HepG2 (cell line): ENCODE results near the gene SPATA46. TPM values are rescaled to one million over a fixed set of nuclear protein-coding genes. Genes with fewer than 3 reads are reported as not detected.

Source experiments
- ATAC-seq: fragments of 200-7000 bp; cut with Tn5 transposase; 3 replicates; pipeline ENCODE4 v1.9.1; 2020; ENCODE audit warnings: mild to moderate bottlenecking, moderate library complexity
- BruUV-seq: library from RNA; stranded (reverse); fragments of 400-500 nt; replicated peaks from 2 replicates; lab custom pipeline; 2021; lab: Mats Ljungman, UMichigan
- CTCF ChIA-PET: fragments of 300-600 bp; formaldehyde crosslinking; extraction: SDS; loops from one replicate; lab custom pipeline; 2021; ENCODE audit warnings: low total read pairs, inconsistent platforms, low intra/inter-chr PET ratio; lab: Yijun Ruan, JAX
- POLR2A ChIA-PET: fragments of 350-600 bp; sonication (Branson Sonifier 250); formaldehyde crosslinking; loops from one replicate; lab custom pipeline; 2020; ENCODE audit warnings: antibody characterized with exemption, inconsistent platforms; lab: Yijun Ruan, JAX
- DNase-seq: peaks from one replicate; pipeline ENCODE4 v3.0.0-alpha.2; 2015; ENCODE audit warnings: low spot score
- FAIRE-seq: peaks from 3 replicates; lab custom pipeline; 2011; peaks lifted over from hg19 to GRCh38; lab: Jason Lieb, UNC
- H2AFZ ChIP-seq: one replicate; pipeline ENCODE4 v1.6.1; 2011; ENCODE audit warnings: low read length, inconsistent platforms
- H3K27ac ChIP-seq: fragments of 300-600 bp; 3 replicates; pipeline ENCODE4 v1.8.0; 2011; ENCODE audit warnings: mixed run types, mild to moderate bottlenecking, mixed read lengths, low read length, inconsistent platforms; ENCODE audit not compliant: insufficient read depth; ENCODE audit errors: extremely low read length
- H3K27me3 ChIP-seq, 2 experiments: fragments of 200-600 bp in 1 of 2; 2 replicates in 1 of 2; 3 replicates in 1 of 2; pipeline versions ENCODE4 v1.6.0 to v1.8.0; 2011; ENCODE audit warnings: low read length in 2 of 2, mild to moderate bottlenecking in 2 of 2, moderate library complexity in 2 of 2, inconsistent platforms in 1 of 2; ENCODE audit not compliant: insufficient read depth in 2 of 2, control insufficient read depth in 1 of 2
- H3K36me3 ChIP-seq, 2 experiments: fragments of 200-600 bp in 1 of 2; replicated peaks in 1 of 2; 2 replicates in 1 of 2; 3 replicates in 1 of 2; pipeline versions ENCODE4 v1.5.1 to v1.8.0; 2011; ENCODE audit warnings: low read length in 2 of 2, inconsistent platforms in 1 of 2; ENCODE audit not compliant: insufficient read depth in 2 of 2, control insufficient read depth in 1 of 2
- H3K4me1 ChIP-seq: 2 replicates; pipeline ENCODE4 v1.5.1; 2012; ENCODE audit warnings: low read length, inconsistent platforms; ENCODE audit not compliant: insufficient read depth
- H3K4me2 ChIP-seq: 2 replicates; pipeline ENCODE4 v1.6.0; 2011; ENCODE audit warnings: low read depth, low read length, inconsistent platforms
- H3K4me3 ChIP-seq, 3 experiments: fragments of 200-600 bp in 1 of 3; sonication (generic), shearing (Covaris generic) in 1 of 3; replicated peaks in 1 of 3; 2 replicates each; pipeline ENCODE4 v1.5.1; 2011 to 2016; ENCODE audit warnings: low read length in 3 of 3, inconsistent platforms in 2 of 3, low read depth in 2 of 3, mild to moderate bottlenecking in 2 of 3, control low read depth in 1 of 3, mixed read lengths in 1 of 3; ENCODE audit not compliant: insufficient read depth in 1 of 3
- H3K79me2 ChIP-seq: one replicate; pipeline ENCODE4 v1.6.1; 2011; ENCODE audit warnings: low read length, inconsistent platforms; ENCODE audit not compliant: insufficient read depth
- H3K9ac ChIP-seq: 2 replicates; pipeline ENCODE4 v1.6.0; 2011; ENCODE audit warnings: mild to moderate bottlenecking, low read depth, low read length, inconsistent platforms; ENCODE audit not compliant: insufficient read depth
- H3K9me3 ChIP-seq: 2 replicates; pipeline ENCODE4 v1.5.1; 2012; ENCODE audit warnings: mild to moderate bottlenecking, low read length
- H4K20me1 ChIP-seq: 2 replicates; pipeline ENCODE4 v1.6.0; 2011; ENCODE audit warnings: inconsistent platforms, mild to moderate bottlenecking, low read length, moderate library complexity; ENCODE audit not compliant: insufficient read depth
- ASH2L ChIP-seq: fragments of 300-600, 200-600 bp; sonication (generic); IDR thresholded peaks from 2 replicates; pipeline ENCODE4 v1.7.0; 2017; ENCODE audit warnings: low read depth, mild to moderate bottlenecking, moderate library complexity, mixed read lengths, low read length; ENCODE audit not compliant: insufficient read length
- MED1 ChIP-seq: sonication (generic); formaldehyde crosslinking; IDR thresholded peaks from 2 replicates; pipeline ENCODE4 v1.4.0; 2020; ENCODE audit warnings: missing genetic modification reagents
- PRDM4 ChIP-seq: sonication (generic); formaldehyde crosslinking; IDR thresholded peaks from 2 replicates; pipeline ENCODE4 v1.9.0; 2021; ENCODE audit warnings: missing genetic modification reagents, borderline replicate concordance
- SP5 ChIP-seq: IDR thresholded peaks from 2 replicates; pipeline ENCODE4 v1.6.1; 2016; ENCODE audit warnings: low read depth, borderline replicate concordance
- SYNCRIP ChIP-seq: fragments of 200-400 bp; formaldehyde crosslinking; IDR thresholded peaks from 2 replicates; pipeline ENCODE4 v1.6.1; 2018; ENCODE audit warnings: mild to moderate bottlenecking, low read depth, low read length; ENCODE audit not compliant: insufficient read depth
- ZFAT ChIP-seq: sonication (generic); formaldehyde crosslinking; conservative IDR thresholded peaks from 2 replicates; pipeline ENCODE4 v1.8.1; 2023; ENCODE audit warnings: missing genetic modification reagents, inconsistent platforms
- ZNF407 ChIP-seq: sonication (generic); formaldehyde crosslinking; IDR thresholded peaks from one replicate; pipeline ENCODE4 v1.5.1; 2020; ENCODE audit warnings: mild to moderate bottlenecking, missing genetic modification reagents; ENCODE audit errors: not compliant biosample characterization
- ZNF430 ChIP-seq: sonication (generic); formaldehyde crosslinking; IDR thresholded peaks from 2 replicates; pipeline ENCODE4 v1.9.0; 2021; ENCODE audit warnings: mild to moderate bottlenecking, missing genetic modification reagents
- ZNF747 ChIP-seq: sonication (generic); formaldehyde crosslinking; IDR thresholded peaks from 2 replicates; pipeline ENCODE4 v1.8.1; 2023; ENCODE audit warnings: missing genetic modification reagents, mild to moderate bottlenecking, borderline replicate concordance
- WGBS: methylation state at CpG from one replicate; pipeline ENCODE4 v1.1.6; 2017; ENCODE audit warnings: low lambda C conversion rate; 5-methylcytosine and 5-hydroxymethylcytosine counted together
- in situ Hi-C: cut with HindIII; loops from 2 replicates; pipeline ENCODE4 v1.10.0; 2017; ENCODE audit warnings: low pct_unique_long_range_greater_than_20kb; ENCODE audit not compliant: extremely low pct_ligation_motif_present
- intact Hi-C: fragments of 100-400 bp; cut with micrococcal nuclease; formaldehyde crosslinking; loops from one replicate; pipeline ENCODE4 v1.10.0; 2022; ENCODE audit not compliant: unreplicated experiment
- polyA plus RNA-seq, 8 experiments: library from polyadenylated mRNA; depleted of rRNA in 3 of 8; stranded (reverse) in 7 of 8; unstranded in 1 of 8; fragments of >200 nt; fragmentation: Illumina TruSeq in 4 of 8; extraction: Trizol in 4 of 8; gene quantifications; 2 replicates each; pipeline versions ENCODE4 v1.2.1 to v1.2.3, GENCODE V29; 2011 to 2016; ENCODE audit warnings: low read depth in 4 of 8, missing spikeins in 1 of 8, mixed read lengths in 1 of 8; ENCODE audit not compliant: insufficient read depth in 1 of 8
- total RNA-seq, 5 experiments: library from RNA; depleted of rRNA; stranded (reverse); fragments of >200 nt; fragmentation: Illumina TruSeq; extraction: Trizol; gene quantifications; 2 replicates each; pipeline ENCODE4 v1.2.3, GENCODE V29; 2016; ENCODE audit warnings: low read depth in 1 of 5
- TF ChIP-seq, protein P1 (sequence below): sonication (generic); formaldehyde crosslinking; IDR thresholded peaks from 2 replicates; pipeline ENCODE4 v1.4.0; 2020; ENCODE audit warnings: missing genetic modification reagents, borderline replicate concordance

Gene SPATA46
- total and polyA plus RNA-seq, 2 of the 13 experiments (the other 11 are each of a cell fraction or from before 2014, with no cell fraction given), result not detected

- no peak for TF ChIP-seq ZNF407 (CRISPR knock-in tag)
These were observed 15.8 kb downstream of the SPATA46 start (continued) for GRCh38 chr1:162360874-162361260.

DNA sequence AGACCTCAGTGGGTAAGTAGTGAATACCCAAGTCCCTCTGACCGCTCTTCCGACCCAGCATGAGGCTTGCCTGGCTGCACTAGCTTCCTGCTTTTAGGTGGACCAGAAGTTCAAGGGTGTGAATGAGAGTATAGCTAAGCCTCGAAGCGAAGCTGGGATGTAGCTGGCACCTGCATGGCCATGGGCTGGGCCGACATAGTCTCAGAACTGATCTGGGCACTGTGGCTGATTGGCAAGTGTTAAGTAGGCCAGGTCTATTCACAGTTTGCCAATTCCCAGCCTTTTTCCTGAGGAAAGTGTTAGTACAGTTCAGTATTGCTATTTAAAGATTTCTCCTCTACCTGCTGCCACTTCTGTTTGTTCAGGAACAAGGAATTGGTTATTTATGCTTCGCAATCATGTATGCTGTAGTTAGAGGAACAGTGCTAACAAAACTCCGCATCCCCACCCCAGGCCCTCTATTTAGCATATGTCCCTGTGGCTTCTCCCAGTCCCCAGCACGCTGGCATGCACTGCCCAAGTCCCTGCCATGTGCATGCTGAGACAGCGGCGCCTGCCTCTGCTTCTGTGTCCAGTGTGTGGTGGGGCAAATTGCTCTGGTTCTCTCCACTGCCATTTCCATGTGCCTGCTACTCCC lies 16.3 kb downstream of the SPATA46 start:
- Histone ChIP-seq H3K4me2 (no peak overlapping the region), H3K27me3 (no peaks in the 10 kb centered on the region), H2AFZ (no peak overlapping the region), H3K79me2 (no peaks in the 10 kb centered on the region), H3K9ac (no peak overlapping the region), H3K4me3 (no peak overlapping the region), H4K20me1 (no peaks in the 10 kb centered on the region), H3K4me1 (no peaks in the 10 kb centered on the region), H3K9me3 (no peaks in the 10 kb centered on the region), H3K36me3 (peaks cover 22 to 67% of the 10 kb centered on the region in 2 experiments), H3K27ac (no peak overlapping the region)
- no peak for ATAC-seq
- POLR2A ChIA-PET, result no interaction called here
- intact Hi-C loops (no loop called here), in situ Hi-C loops (no loop called here)
- 99% methylated on average over 10 of the region's 10 CpGs for WGBS
- BruUV-seq, result no TSS peak
- CTCF ChIA-PET, result no interaction called here
- FAIRE-seq, result no peak
- DNase-seq, result no peak
- TF ChIP-seq, protein P1, sequence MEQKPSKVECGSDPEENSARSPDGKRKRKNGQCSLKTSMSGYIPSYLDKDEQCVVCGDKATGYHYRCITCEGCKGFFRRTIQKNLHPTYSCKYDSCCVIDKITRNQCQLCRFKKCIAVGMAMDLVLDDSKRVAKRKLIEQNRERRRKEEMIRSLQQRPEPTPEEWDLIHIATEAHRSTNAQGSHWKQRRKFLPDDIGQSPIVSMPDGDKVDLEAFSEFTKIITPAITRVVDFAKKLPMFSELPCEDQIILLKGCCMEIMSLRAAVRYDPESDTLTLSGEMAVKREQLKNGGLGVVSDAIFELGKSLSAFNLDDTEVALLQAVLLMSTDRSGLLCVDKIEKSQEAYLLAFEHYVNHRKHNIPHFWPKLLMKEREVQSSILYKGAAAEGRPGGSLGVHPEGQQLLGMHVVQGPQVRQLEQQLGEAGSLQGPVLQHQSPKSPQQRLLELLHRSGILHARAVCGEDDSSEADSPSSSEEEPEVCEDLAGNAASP (CRISPR knock-in tag), result no peak
- TF ChIP-seq MED1 (no peak), PRDM4 (CRISPR knock-in tag) (no peak), ASH2L (no peak), SP5 (CRISPR knock-in tag) (no peak), ZNF747 (CRISPR knock-in tag) (no peak), SYNCRIP (no peak), ZNF430 (CRISPR knock-in tag) (no peak), ZFAT (no peak)
